K562 (cell line): ENCODE measurements around the gene SEMA6B. TPM values are rescaled to one million over a fixed set of nuclear protein-coding genes. Genes with fewer than 3 reads are reported as not detected.
A peak's percentile ranks its signal among the peaks of the same experiment; 100 is the strongest.

ENCODE experiments used
- BCOR ChIP-seq: fragments of 450-650 bp; IDR thresholded peaks from 2 replicates; pipeline ENCODE4 v1.6.1; 2016
- CBFA2T3 ChIP-seq: fragments of 450-650 bp; IDR thresholded peaks from 2 replicates; pipeline ENCODE4 v1.6.1; 2017
- CBX1 ChIP-seq: sonication (generic); IDR thresholded peaks from 2 replicates; pipeline ENCODE4 v1.6.1; 2016; ENCODE audit warnings: antibody characterized with exemption, low read depth, mild to moderate bottlenecking
- CC2D1A ChIP-seq: fragments of 450-650 bp; IDR thresholded peaks from 2 replicates; pipeline ENCODE4 v1.6.1; 2017; ENCODE audit warnings: mild to moderate bottlenecking
- NONO ChIP-seq, 2 experiments: fragments of 200-400 bp in 1 of 2; fragments of 450-650 bp in 1 of 2; formaldehyde crosslinking in 1 of 2; IDR thresholded peaks; 2 replicates each; pipeline ENCODE4 v1.6.1; 2017; ENCODE audit warnings: low read depth in 2 of 2, mild to moderate bottlenecking in 2 of 2, moderate library complexity in 2 of 2, low read length in 1 of 2
- PHF20 ChIP-seq: fragments of 450-650 bp; IDR thresholded peaks from 2 replicates; pipeline ENCODE4 v1.6.1; 2018; ENCODE audit not compliant: partially characterized antibody
- SMARCA5 ChIP-seq: fragments of 450-650 bp; IDR thresholded peaks from 2 replicates; pipeline ENCODE4 v1.6.1; 2016
- polyA plus RNA-seq, 8 experiments: library from polyadenylated mRNA; depleted of rRNA in 4 of 8; stranded (reverse) in 5 of 8; unstranded in 3 of 8; fragments of >200 nt; fragmentation: Nextera tagmentation in 2 of 8; fragmentation: Illumina TruSeq in 1 of 8; extraction: Ambion mirVana in 2 of 8; extraction: Trizol in 1 of 8; gene quantifications; 2 replicates each; pipeline versions ENCODE4 v1.2.1 to v1.2.3, GENCODE V29; 2011 to 2014; ENCODE audit warnings: inconsistent platforms in 1 of 8, missing spikeins in 1 of 8
- total RNA-seq, 7 experiments: library from RNA; depleted of rRNA in 6 of 7; stranded (reverse); fragments of >200 nt in 6 of 7; fragmentation: Illumina TruSeq in 2 of 7; extraction: Trizol in 2 of 7; gene quantifications; 2 replicates each; pipeline versions ENCODE4 v1.2.1 to v1.2.3, GENCODE V29; 2011 to 2021; ENCODE audit warnings: low replicate concordance in 1 of 7
- TF ChIP-seq, protein P1 (sequence below): fragments of 450-650 bp; IDR thresholded peaks from 2 replicates; pipeline ENCODE4 v1.7.1; 2018; ENCODE audit warnings: mild to moderate bottlenecking, low read depth; ENCODE audit not compliant: partially characterized antibody
- TF ChIP-seq, protein P2 (sequence below), 2 experiments: fragments of 450-650 bp; IDR thresholded peaks; 2 replicates each; pipeline ENCODE4 v1.6.1; 2018; ENCODE audit warnings: mild to moderate bottlenecking in 2 of 2, low read depth in 1 of 2; ENCODE audit not compliant: partially characterized antibody in 2 of 2
- TF ChIP-seq, protein P3 (sequence below), 2 experiments: fragments of 450-650 bp; conservative IDR thresholded peaks; 2 replicates each; pipeline ENCODE4 v1.6.1; 2017; ENCODE audit warnings: mild to moderate bottlenecking in 2 of 2, moderate library complexity in 2 of 2

The SEMA6B gene
- total and polyA plus RNA-seq, 9 of the 15 experiments (the other 6 are each of a cell fraction or from before 2014, with no cell fraction given): 0.65 to 4.6 (median 2.5) TPM; not detected in 2

GRCh38 chr19:4557144-4557970, 2.1 kb downstream of the SEMA6B start (continued):
- TF ChIP-seq, protein P1, sequence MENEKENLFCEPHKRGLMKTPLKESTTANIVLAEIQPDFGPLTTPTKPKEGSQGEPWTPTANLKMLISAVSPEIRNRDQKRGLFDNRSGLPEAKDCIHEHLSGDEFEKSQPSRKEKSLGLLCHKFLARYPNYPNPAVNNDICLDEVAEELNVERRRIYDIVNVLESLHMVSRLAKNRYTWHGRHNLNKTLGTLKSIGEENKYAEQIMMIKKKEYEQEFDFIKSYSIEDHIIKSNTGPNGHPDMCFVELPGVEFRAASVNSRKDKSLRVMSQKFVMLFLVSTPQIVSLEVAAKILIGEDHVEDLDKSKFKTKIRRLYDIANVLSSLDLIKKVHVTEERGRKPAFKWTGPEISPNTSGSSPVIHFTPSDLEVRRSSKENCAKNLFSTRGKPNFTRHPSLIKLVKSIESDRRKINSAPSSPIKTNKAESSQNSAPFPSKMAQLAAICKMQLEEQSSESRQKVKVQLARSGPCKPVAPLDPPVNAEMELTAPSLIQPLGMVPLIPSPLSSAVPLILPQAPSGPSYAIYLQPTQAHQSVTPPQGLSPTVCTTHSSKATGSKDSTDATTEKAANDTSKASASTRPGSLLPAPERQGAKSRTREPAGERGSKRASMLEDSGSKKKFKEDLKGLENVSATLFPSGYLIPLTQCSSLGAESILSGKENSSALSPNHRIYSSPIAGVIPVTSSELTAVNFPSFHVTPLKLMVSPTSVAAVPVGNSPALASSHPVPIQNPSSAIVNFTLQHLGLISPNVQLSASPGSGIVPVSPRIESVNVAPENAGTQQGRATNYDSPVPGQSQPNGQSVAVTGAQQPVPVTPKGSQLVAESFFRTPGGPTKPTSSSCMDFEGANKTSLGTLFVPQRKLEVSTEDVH: no peak
- peak; percentile 65; the same call in 1 of the 2 replicates for TF ChIP-seq CBX1
- TF ChIP-seq NONO (IDR thresholded peaks at IDR 0.05; ENCODE audit: low read depth in 2 of 2, low read length in 1 of 2): no peak
- TF ChIP-seq, protein P2, sequence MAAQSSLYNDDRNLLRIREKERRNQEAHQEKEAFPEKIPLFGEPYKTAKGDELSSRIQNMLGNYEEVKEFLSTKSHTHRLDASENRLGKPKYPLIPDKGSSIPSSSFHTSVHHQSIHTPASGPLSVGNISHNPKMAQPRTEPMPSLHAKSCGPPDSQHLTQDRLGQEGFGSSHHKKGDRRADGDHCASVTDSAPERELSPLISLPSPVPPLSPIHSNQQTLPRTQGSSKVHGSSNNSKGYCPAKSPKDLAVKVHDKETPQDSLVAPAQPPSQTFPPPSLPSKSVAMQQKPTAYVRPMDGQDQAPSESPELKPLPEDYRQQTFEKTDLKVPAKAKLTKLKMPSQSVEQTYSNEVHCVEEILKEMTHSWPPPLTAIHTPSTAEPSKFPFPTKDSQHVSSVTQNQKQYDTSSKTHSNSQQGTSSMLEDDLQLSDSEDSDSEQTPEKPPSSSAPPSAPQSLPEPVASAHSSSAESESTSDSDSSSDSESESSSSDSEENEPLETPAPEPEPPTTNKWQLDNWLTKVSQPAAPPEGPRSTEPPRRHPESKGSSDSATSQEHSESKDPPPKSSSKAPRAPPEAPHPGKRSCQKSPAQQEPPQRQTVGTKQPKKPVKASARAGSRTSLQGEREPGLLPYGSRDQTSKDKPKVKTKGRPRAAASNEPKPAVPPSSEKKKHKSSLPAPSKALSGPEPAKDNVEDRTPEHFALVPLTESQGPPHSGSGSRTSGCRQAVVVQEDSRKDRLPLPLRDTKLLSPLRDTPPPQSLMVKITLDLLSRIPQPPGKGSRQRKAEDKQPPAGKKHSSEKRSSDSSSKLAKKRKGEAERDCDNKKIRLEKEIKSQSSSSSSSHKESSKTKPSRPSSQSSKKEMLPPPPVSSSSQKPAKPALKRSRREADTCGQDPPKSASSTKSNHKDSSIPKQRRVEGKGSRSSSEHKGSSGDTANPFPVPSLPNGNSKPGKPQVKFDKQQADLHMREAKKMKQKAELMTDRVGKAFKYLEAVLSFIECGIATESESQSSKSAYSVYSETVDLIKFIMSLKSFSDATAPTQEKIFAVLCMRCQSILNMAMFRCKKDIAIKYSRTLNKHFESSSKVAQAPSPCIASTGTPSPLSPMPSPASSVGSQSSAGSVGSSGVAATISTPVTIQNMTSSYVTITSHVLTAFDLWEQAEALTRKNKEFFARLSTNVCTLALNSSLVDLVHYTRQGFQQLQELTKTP (IDR thresholded peaks at IDR 0.05; ENCODE audit: low read depth in 1 of 2, partially characterized antibody in 2 of 2): peak in 1 of 2 experiments; percentile 35
- peak; percentile 99 for TF ChIP-seq BCOR
- TF ChIP-seq PHF20: peak; percentile 69
- TF ChIP-seq CC2D1A: peak; percentile 74; the same call in 1 of the 2 replicates
- TF ChIP-seq CBFA2T3: 0 out of 2 replicates have a peak, but pooled peaks have one; percentile 3
- TF ChIP-seq, protein P3, sequence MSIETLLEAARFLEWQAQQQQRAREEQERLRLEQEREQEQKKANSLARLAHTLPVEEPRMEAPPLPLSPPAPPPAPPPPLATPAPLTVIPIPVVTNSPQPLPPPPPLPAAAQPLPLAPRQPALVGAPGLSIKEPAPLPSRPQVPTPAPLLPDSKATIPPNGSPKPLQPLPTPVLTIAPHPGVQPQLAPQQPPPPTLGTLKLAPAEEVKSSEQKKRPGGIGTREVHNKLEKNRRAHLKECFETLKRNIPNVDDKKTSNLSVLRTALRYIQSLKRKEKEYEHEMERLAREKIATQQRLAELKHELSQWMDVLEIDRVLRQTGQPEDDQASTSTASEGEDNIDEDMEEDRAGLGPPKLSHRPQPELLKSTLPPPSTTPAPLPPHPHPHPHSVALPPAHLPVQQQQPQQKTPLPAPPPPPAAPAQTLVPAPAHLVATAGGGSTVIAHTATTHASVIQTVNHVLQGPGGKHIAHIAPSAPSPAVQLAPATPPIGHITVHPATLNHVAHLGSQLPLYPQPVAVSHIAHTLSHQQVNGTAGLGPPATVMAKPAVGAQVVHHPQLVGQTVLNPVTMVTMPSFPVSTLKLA (conservative IDR thresholded peaks at IDR 0.05): peak in 1 of 2 experiments; percentile 37; a peak in 1 of 4 replicates
- peak; percentile 98; the same call in 1 of the 2 replicates for TF ChIP-seq SMARCA5
